ENCODE data around the gene TESMIN.

The TESMIN gene

DNA sequence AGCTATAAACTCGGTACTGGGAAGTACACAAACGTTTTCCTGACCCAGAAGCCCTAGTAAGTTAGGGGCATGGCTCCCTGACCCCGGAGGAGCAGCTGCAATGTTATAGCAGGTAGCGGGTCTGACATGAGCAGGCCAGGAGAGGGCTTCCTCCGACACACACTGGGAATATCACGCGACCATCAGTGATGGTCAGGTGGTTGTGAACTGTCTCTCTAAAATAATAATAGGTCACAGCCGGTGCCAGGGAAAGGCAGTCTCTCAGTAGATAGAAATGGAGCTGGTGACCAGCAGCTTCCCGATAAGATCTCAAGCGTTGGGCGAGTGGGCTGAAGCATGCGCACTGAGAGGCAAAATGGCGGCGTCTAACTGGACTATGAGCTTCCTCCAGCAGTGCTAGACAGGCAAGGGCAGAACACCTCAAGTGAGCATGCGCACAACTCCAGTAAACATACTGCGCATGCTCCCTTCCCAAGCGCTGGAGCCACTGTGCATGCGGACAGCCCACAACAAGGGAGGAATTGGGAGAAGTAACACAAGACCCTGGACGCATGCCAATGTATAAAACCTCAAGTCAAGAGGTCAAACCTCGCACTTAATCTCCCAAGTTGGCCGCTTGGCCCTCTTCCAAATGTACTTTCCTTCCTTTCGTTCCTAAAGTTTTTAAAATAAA lies 22.3 kb upstream of the TESMIN start:
- ChIA-PET CTCF (no interaction called here), POLR2A (no interaction called here)
- no peak for DNase-seq (ENCODE audit: extremely low spot score)
- TF ChIP-seq, protein P1, sequence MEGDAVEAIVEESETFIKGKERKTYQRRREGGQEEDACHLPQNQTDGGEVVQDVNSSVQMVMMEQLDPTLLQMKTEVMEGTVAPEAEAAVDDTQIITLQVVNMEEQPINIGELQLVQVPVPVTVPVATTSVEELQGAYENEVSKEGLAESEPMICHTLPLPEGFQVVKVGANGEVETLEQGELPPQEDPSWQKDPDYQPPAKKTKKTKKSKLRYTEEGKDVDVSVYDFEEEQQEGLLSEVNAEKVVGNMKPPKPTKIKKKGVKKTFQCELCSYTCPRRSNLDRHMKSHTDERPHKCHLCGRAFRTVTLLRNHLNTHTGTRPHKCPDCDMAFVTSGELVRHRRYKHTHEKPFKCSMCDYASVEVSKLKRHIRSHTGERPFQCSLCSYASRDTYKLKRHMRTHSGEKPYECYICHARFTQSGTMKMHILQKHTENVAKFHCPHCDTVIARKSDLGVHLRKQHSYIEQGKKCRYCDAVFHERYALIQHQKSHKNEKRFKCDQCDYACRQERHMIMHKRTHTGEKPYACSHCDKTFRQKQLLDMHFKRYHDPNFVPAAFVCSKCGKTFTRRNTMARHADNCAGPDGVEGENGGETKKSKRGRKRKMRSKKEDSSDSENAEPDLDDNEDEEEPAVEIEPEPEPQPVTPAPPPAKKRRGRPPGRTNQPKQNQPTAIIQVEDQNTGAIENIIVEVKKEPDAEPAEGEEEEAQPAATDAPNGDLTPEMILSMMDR (IDR thresholded peaks at IDR 0.05; ENCODE audit: control extremely low read depth, extremely low read depth, low read depth, missing control alignments) = no peak

DNA sequence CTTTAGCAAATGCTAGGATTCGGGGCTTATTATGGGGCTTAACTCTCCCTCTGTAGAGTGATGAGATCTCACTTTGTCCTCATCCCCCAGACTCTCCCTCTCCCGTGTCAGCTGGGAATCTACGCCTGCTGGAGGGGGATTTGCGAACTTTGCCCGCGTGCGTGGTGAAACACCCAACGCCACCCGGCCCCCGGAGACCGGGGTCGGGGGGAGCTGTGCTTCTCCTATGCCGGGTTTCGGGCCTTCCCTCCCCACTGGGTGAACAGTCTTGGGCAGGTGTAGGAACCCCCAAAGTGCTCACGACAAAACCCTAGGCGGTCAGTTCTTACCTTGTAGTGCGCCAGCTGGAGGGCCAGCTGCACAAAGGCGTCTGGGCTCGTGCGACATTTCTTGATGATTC lies 21.6 kb upstream of the TESMIN start:
- no peak for DNase-seq (ENCODE audit: extremely low spot score)
- ChIA-PET CTCF (no interaction called here), POLR2A (no interaction called here)
- TF ChIP-seq, protein P1 (IDR thresholded peaks at IDR 0.05; ENCODE audit: control extremely low read depth, extremely low read depth, low read depth, missing control alignments) = no peak

DNA sequence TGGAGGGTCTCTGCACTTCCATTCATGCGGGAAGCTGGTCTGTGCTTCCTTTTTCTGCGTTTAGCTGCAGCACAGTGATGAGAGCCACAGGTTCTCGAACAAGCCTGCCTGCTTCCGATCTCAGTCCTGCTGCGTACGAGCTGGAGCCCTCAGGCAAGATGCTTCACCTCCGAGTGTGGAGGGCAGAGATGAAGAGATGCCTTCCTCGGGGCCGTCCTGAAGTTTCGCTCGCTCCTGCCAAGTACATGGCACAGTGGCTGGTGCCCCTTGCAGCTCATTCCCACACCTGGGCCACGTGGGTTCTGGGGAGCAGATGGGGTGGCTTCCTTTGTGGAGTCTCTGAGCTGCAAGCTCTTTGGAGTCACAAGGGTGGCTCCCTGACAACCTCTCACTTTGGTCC lies 19.5 kb upstream of the TESMIN start:
- TF ChIP-seq, protein P1 (IDR thresholded peaks at IDR 0.05; ENCODE audit: control extremely low read depth, extremely low read depth, low read depth, missing control alignments) = no peak
- DNase-seq (ENCODE audit: extremely low spot score) = no peak
- ChIA-PET POLR2A (no interaction called here), CTCF (interaction anchor here (1.4 kb wide), 1 partner anchor 27 kb away, joined by 3 read pairs; no protein-coding TSS in a partner anchor)

DNA sequence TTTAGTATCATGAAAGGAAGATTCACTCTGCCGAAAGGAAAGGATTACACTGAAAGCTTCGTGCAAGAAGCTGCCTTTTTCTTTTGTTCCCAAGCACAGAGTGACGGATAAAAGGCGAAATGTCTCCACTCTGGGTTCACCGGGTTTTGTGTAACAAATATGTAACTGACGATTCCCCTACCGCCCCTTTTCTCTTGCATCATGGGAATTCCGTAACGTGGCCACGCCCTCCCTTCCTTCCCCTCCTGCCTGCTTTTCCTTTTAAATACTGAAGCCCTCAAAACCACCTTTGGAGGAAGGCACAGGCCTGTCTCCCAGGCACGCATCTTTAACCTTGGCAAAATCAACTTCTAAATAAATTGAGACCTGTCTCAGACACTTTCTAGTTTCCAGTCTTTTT lies 16.4 kb upstream of the TESMIN start:
- TF ChIP-seq, protein P1 (IDR thresholded peaks at IDR 0.05; ENCODE audit: control extremely low read depth, extremely low read depth, low read depth, missing control alignments) = no peak
- ChIA-PET CTCF (interaction anchor here (1.1 kb wide), 1 partner anchor 16 kb away, joined by 4 read pairs; no protein-coding TSS in a partner anchor), POLR2A (no interaction called here)
- no peak for DNase-seq (ENCODE audit: extremely low spot score)

DNA sequence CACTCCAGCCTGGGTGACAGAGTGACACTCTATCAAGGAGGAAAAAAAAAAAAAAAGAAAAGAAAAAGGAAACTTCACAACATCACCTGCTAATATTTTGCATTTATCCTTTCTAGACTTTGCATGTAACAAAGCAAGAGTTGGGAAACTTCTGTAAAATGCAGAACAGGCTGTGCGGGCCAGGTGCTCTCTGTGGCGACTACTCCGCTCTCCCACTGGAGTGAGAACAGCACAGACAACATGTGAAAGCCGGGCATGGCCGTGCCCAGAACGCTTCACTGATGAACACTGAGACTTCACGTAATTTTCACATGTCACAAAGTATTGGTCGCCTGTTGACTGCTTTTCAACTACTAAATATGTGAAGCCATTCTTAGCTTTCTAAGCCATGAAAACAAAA lies 15.5 kb upstream of the TESMIN start:
- TF ChIP-seq, protein P1 (IDR thresholded peaks at IDR 0.05; ENCODE audit: control extremely low read depth, extremely low read depth, low read depth, missing control alignments) = no peak
- CTCF ChIA-PET = no interaction called here
- DNase-seq (ENCODE audit: extremely low spot score) = no peak
- POLR2A ChIA-PET = no interaction called here

DNA sequence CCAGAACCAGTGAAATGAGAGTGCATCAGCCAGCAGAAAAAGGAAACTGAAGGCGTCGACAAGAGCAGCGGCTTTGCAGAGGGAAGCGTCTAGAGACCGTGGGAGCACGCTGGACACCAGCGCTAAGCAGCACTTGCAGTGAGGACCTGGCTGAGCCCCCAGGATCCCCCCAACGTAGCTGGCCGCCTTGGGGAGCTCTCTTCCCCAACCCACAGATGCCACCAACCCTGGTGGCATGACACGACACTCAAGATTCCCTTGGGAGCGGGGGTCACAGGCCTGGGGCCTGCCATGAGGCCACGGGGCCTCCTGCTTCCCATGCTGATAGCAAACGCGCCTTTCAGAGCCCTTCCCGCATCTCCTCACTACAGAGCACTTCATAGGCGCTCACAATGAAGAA lies 13.4 kb upstream of the TESMIN start:
- no peak for DNase-seq (ENCODE audit: extremely low spot score)
- CTCF ChIA-PET = no interaction called here
- TF ChIP-seq, protein P1 (IDR thresholded peaks at IDR 0.05; ENCODE audit: control extremely low read depth, extremely low read depth, low read depth, missing control alignments) = no peak
- POLR2A ChIA-PET = no interaction called here

All from GM10248 (cell line).